Measurements from ENCODE around the gene SCLY.

Gene SCLY

GRCh38 chr2:238128534-238129001 is 67.8 kb downstream of the SCLY start:
- DNase-seq, result no peak

GRCh38 chr2:238129166-238130010 is 68.6 kb downstream of the SCLY start:
- DNase-seq, result no peak

GRCh38 chr2:238130111-238130695 is 69.4 kb downstream of the SCLY start:
- DNase-seq, result no peak

- DNase-seq, result no peak
Observed at GRCh38 chr2:238130696-238131628, 70.2 kb downstream of the SCLY start.

- DNase-seq, result no peak
Observed at GRCh38 chr2:238131761-238132462, 71.1 kb downstream of the SCLY start.

GRCh38 chr2:238132463-238133450 is 72.0 kb downstream of the SCLY start:
- DNase-seq, result no peak

GRCh38 chr2:238133499-238134392 is 72.9 kb downstream of the SCLY start:
- DNase-seq, result no peak

GRCh38 chr2:238134393-238134785 is 73.6 kb downstream of the SCLY start:
- no peak for DNase-seq

- no peak for DNase-seq
Observed at GRCh38 chr2:238135601-238136150, 74.9 kb downstream of the SCLY start.

GRCh38 chr2:238136820-238137537 is 76.2 kb downstream of the SCLY start:
- DNase-seq, result no peak

- no peak for DNase-seq
Observed at GRCh38 chr2:238137885-238138284, 77.1 kb downstream of the SCLY start.

- no peak for DNase-seq
Observed at GRCh38 chr2:238138331-238139195, 77.8 kb downstream of the SCLY start, which contains the start of gene KLHL30. TSS of gene KLHL30 (plus strand) at chr2:238138668. CDS start at chr2:238140755, 2,087 bp downstream.

GRCh38 chr2:238139196-238140039 is 78.6 kb downstream of the SCLY start:
- DNase-seq, result no peak

- DNase-seq, result no peak
Observed at GRCh38 chr2:238140040-238140439, 79.2 kb downstream of the SCLY start.

GRCh38 chr2:238140721-238141540 is 80.1 kb downstream of the SCLY start:
- DNase-seq, result no peak

All from NCI-H510A treated with DMSO at 0.1 percent for 48 hours (cell line).